Hippocampal formation (tissue), 2 donors: ENCODE results near the gene DIPK1C.

Experiments used
- DNase-seq, 2 donors: peaks; one replicate each; lab custom pipeline; 2025; lab: John Stamatoyannopoulos, UW

The DIPK1C gene

DNA sequence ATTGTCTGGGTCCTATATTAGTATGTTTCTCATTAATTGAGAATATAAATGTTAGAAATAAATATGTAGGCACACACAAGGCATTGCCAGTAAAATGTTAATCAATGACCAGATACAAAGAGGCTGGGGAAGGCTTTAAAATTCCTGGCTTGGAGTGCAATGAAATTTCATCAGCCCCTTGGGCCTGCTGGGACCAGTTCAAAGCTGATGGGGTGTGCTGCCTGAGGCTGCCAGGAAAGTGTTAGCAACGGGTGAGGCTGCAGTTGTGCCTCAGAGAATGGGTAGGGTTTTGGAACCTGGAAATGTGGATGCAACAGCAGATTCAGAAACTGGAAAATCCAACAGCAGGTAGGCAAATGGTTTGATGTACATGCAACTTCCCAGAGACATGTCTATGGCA is 68.9 kb downstream of the DIPK1C start:
- no peak for DNase-seq

DNA sequence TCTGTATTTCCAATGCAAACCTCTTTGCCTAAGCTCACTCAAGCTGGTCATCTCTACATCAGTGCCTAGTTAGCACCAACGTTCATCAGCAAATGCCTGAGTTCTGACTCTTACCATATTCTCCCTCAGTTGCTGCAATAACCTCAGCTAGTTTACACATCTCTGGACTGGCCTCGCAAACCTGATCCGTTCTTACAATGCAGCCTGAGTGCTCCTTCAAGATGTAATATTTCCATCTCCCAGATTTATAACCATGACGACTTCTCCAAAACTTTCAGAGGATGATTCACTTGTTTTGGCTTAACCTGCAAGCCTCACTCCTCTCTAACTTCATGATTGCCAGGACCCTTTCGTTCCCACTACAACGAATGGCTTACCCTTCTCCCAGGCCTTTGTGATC is 69.7 kb downstream of the DIPK1C start:
- no peak for DNase-seq
